Vagina (tissue), 2 donors: ENCODE results near the gene NR3C2.

Experiments
- CTCF ChIP-seq, 3 experiments: fragments of 450-650 bp in 2 of 3; fragments of 200-600 bp in 1 of 3; sonication (generic) in 1 of 3; IDR thresholded peaks; one replicate each; pipeline ENCODE4 v1.5.1; 2017 to 2019; ENCODE audit warnings: antibody characterized with exemption in 3 of 3, mild to moderate bottlenecking in 2 of 3, moderate library complexity in 2 of 3
- POLR2A ChIP-seq, 2 donors: fragments of 450-650 bp; IDR thresholded peaks; one replicate each; pipeline ENCODE4 v1.6.1; 2017; ENCODE audit warnings: antibody characterized with exemption in 2 of 2, mild to moderate bottlenecking in 2 of 2, moderate library complexity in 2 of 2
- POLR2AphosphoS5 ChIP-seq, 2 donors: sonication (generic); formaldehyde crosslinking; IDR thresholded peaks; one replicate each; pipeline ENCODE4 v1.9.0; 2017; ENCODE audit warnings: antibody characterized with exemption in 2 of 2, mild to moderate bottlenecking in 2 of 2, low read depth in 1 of 2; ENCODE audit not compliant: insufficient read depth in 1 of 2

GRCh38 chr4:148266240-148266639 is 176.0 kb downstream of the NR3C2 start:
- TF ChIP-seq CTCF (IDR thresholded peaks at IDR 0.05) (no peak), POLR2AphosphoS5 (IDR thresholded peaks at IDR 0.05; ENCODE audit: insufficient read depth in 1 of 2, low read depth in 1 of 2) (no peak), POLR2A (IDR thresholded peaks at IDR 0.05) (no peak)
